Posterior cingulate gyrus (tissue), 11 donors: Measurements from ENCODE around the gene AIRE.
A peak's percentile ranks its signal among the peaks of the same experiment; 100 is the strongest.

Experiments used
- DNase-seq, 10 donors: peaks; one replicate each; pipeline versions ENCODE4 v3.0.0 to v3.0.0-alpha.2; 2020 to 2021; ENCODE audit warnings: mixed read lengths in 3 of 10
- intact Hi-C: fragments of 100-400 bp; cut with DNase I; formaldehyde crosslinking; loops from one replicate; pipeline ENCODE4 v1.15.1; 2023

AIRE gene

DNA sequence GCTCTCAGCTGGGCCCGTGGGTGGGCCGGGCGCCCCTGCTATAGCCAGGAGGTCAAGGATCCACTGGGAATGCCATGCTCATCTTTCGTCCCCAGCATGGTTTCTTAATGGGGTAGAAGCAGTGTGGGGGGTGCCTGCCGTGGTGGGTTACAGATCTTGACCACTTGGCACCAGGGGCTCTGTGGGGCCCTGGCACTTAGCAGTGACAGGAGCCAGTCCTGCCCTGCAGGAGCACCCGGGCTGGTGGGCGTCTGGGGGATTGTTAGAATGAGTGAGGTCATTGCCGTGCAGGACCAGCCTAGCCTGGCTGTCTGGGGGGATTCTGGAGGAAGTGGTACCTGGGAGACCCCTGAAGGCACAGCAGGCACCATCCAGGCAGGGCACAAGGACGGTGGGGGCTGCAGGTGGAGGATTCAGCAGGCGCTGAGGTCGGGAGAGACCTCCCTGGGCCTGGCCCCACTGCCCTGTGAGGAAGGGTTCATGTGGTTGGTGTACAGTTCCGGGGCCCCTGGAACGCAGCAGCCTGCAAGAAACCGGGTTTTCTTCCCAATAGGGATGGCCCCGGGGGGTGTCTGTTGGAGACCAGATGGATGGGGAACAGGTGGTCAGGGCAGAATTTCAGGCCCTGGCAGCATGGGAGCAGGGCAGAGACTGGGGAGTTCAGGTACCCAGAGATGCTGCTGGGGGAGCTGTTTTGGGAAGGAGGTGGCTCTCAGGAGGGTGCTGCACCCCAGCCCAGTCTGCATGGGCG is 4.8 kb downstream of the AIRE start:
- intact Hi-C loops, result no loop called here

DNA sequence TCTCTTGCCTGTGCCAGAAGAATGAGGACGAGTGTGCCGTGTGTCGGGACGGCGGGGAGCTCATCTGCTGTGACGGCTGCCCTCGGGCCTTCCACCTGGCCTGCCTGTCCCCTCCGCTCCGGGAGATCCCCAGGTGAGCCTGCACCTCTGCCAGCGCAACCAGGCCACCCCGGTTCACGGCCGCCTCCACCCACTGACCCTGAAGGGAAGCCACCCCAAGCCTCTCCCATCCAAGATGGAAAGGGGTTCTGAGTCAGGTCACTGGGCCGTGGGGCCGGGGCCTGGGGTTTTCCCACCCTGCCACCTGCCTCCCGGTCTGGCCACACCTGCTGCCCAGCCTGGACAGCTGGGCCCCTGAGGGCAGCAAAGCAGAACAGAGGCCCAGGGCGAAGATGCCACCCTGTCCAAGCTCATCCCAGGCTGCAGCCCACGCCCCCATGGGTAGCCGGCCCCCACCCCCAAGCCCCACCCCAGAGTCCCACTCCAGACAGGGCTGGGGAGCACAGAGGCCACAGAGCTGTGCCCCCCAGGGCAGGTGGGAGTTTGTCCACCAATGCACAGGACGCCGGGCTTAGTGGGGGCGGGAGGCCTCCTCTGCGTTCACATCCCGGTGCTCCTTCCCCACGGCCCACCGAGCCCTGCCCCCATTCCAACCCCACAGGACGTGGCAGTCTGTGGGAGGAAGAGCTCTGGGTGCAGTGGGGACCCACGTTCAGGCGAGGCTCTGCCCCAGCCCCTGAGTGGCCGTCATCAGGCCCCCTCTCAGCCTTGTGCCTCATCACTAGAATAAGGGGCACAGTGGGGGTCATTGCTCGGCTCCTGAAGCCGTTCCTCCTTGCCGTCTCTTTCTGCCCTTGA is 5.6 kb downstream of the AIRE start:
- DNase-seq, result peak in 1 of 10 donors; percentile 80

More for the DNA sequence above, 4.8 kb downstream of the AIRE start:
- DNase-seq, result peak in 1 of 10 donors; percentile 78

DNA sequence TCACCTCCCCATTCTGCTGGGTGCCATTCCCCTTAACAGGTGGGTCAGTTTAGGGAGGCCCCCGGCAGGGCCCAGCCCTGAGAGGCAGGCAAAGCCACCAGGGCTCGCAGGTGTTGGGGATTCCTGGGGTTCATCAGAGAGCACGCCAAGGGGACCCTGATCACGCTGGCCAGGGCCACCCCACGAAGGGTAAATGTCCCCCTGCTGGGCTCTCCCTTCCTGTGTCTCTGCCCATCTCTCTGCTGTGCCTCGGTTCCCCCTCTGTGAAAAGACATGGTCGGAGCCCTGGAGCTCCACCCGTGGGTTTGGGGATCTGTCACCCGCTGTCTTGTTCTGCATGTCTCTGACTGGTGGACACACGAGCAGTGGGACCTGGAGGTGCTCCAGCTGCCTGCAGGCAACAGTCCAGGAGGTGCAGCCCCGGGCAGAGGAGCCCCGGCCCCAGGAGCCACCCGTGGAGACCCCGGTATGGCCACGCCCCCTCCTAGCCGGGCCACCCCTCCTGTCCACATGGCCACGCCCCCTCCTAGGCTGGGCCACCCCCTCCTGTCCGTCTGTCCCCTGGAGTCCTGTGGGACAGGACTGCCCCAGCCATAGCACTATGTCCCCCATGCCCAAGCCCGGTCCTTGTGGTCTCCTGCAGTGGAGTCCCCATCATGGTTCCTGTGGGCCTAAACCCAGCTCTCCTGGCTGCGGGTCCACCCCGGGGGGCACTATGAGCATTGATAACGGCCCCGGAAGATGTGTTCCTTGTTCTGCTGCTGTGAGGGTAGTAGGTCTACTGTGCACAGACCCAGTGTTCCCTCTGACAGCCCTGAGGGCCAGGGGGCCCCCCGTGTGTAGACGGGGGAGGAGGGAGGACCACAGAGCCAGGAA is 6.5 kb downstream of the AIRE start:
- intact Hi-C loops, result no loop called here
- peak in 1 of 10 donors; percentile 84 for DNase-seq

More for the DNA sequence above, 5.6 kb downstream of the AIRE start:
- intact Hi-C loops, result no loop called here

DNA sequence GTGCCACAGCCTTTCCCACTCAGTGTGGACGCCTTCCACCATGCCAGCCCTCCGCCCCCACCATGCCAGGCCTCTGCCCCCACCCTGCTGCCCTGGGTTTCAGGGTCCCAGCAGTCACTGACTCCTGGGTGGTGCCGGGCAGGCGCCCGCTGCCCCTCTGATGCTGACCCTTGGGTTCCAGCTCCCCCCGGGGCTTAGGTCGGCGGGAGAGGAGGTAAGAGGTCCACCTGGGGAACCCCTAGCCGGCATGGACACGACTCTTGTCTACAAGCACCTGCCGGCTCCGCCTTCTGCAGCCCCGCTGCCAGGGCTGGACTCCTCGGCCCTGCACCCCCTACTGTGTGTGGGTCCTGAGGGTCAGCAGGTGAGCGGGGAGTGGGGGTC is 7.1 kb downstream of the AIRE start:
- intact Hi-C loops, result no loop called here
- DNase-seq, result peak in 1 of 10 donors; percentile 75

- intact Hi-C loops, result no loop called here
- no peak for DNase-seq
Measured at GRCh38 chr21:44293551-44294231, 8.0 kb downstream of the AIRE start.

- peak in 1 of 10 donors; percentile 45 for DNase-seq
- intact Hi-C loops, result no loop called here
Measured at GRCh38 chr21:44294391-44295162, 8.9 kb downstream of the AIRE start.

- intact Hi-C loops, result no loop called here
- DNase-seq, result no peak
Measured at GRCh38 chr21:44295163-44295573, 9.5 kb downstream of the AIRE start.

DNA sequence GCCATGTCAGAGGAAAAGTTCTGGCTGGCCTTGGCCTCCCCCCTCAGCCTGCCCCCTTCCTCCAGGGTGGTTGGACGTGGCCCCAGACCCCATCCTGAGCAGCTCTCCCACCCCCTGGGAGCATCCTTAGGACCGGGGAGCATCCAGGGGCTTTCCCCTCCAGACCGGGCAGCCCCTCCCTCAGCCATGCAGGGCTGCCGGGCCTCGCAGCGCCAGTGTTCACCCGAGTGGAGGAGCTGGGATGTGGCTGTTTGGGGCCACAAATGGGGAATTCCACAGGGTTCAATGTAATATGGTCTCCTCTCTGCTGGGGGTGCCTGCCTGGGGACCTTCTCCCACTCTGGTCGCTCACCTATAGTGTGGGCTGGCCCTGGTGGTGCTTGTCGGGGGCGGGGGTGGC is 10.0 kb downstream of the AIRE start:
- intact Hi-C loops, result no loop called here
- no peak for DNase-seq

DNA sequence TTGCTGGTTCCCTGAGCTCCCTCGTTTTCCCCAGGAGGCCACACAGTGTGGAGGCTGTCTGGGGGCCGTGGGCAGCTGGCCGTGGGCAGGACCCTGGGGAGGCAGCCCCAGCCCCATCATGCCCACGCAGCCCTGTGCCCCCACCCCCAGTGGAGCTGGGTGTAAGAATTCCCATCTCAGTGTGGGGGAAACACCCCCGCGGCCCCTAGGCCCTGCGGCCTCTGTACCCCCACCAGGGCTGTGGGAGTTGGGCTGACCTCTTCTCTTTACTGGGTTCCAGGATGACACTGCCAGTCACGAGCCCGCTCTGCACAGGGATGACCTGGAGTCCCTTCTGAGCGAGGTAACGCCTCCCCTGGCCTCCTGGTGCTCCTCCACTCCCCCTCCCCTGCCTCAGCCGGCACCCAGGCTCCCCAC is 10.4 kb downstream of the AIRE start:
- intact Hi-C loops, result no loop called here
- no peak for DNase-seq

DNA sequence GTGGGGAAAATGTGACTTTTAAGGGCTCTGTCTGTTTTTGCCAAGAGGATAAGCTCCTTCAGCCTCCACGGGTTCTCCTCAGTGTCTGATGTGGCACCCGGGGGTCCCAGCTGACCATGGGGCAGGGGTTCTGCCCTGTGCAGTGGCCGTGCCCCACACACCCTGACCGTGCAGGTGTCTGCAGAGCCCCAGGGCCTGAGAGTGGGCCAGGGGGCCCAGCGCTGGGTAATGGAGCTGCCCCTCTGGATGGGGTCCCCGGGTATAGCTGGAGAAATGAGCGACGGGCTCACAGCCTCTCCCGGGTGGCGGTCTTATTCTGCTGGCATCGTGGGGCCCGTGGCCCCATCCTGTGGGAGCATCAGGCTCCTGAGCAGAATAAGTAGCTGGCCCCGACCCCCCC is 11.2 kb downstream of the AIRE start:
- intact Hi-C loops, result no loop called here
- no peak for DNase-seq

DNA sequence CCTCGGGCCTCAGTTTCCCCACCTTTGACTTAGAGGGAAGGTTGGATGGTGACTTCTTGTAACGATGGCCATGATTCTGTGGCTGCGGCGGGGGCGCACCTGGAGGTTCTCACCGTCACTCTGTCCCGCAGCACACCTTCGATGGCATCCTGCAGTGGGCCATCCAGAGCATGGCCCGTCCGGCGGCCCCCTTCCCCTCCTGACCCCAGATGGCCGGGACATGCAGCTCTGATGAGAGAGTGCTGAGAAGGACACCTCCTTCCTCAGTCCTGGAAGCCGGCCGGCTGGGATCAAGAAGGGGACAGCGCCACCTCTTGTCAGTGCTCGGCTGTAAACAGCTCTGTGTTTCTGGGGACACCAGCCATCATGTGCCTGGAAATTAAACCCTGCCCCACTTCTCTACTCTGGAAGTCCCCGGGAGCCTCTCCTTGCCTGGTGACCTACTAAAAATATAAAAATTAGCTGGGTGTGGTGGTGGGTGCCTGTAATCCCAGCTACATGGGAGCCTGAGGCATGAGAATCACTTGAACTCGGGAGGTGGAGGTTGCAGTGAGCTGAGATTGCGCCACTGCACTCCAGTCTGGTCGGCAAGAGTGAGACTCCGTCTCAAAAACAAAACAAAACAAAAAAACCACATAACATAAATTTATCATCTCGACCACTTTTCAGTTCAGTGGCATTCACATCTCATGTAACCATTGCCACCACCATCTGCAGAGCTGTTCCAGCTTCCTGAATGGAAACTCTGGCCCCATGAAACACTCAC is 12.0 kb downstream of the AIRE start:
- intact Hi-C loops, result no loop called here

DNA sequence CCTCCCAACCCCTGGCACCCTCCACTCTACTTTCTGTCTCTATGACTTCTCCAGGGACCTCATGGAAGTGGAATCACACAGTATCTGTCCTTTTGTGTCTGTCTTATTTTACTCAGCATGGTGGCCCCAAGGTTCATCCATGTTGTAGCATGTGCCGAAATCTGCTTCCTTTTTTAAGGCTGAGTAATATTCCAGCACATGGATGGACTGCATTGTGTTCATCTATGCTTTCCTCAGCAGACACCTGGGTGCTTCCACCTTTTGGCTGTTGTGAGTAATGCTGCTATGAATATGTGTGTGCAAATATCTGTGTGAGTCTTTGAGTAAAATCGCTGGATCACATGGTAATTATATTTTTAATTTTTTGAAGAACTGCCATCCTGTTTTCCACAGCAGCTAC is 12.6 kb downstream of the AIRE start:
- no peak for DNase-seq
- intact Hi-C loops, result no loop called here

More for the DNA sequence above, 12.0 kb downstream of the AIRE start:
- peak; percentile 84 to 99 (median 90) for DNase-seq

- intact Hi-C loops, result no loop called here
- no peak for DNase-seq
Measured at GRCh38 chr21:44299085-44299457, 13.4 kb downstream of the AIRE start.

DNA sequence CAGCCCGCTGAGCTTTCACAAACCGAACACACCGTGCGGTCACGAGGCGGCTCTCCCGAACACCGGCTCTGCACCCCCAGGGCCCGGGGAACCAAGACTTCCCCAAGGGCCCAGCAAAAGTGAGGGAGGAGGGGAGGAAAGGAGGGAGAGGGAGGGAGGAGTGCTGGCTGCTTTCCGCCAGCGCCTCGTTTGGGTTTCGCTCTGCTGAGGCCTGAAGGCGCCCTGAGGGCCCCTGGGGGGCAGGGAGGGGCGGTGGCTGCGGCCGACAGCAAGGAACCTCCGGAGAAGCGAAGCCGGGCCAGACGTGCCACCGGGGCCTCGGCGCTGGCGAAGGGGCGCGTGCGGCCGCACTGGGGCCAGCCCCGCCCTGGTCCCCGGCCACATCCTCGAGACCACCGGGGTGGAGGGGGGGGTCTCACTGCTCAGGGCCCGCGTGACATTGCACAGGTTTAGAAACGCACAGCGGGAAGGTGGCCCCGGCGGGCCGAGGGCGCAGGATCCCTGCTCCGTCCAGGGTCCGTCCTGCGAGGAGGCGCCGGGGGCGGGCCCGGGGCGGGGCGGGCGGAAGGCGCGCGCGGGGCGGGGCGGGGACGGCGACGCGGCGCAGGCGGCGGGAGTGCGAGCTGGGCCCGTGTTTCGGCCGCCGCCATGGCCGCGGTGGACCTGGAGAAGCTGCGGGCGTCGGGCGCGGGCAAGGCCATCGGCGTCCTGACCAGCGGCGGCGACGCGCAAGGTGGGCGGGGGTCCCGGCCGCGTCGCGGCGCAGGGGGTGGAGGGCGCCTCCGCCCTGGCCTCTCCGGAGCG is 14.0 kb downstream of the AIRE start, which contains the start of gene PFKL:
Gene PFKL, plus strand, starts transcription at position 596 of the 804 bp plus-strand sequence. Its CDS starts 53 bp downstream, at position 649.
- intact Hi-C loops, result loop anchor here (5.0 kb wide), 1 partner anchor 38 kb away; the partner anchor contains the start of gene CFAP410
- peak in 9 of 10 donors; percentile 43 to 94 (median 61) for DNase-seq

DNA sequence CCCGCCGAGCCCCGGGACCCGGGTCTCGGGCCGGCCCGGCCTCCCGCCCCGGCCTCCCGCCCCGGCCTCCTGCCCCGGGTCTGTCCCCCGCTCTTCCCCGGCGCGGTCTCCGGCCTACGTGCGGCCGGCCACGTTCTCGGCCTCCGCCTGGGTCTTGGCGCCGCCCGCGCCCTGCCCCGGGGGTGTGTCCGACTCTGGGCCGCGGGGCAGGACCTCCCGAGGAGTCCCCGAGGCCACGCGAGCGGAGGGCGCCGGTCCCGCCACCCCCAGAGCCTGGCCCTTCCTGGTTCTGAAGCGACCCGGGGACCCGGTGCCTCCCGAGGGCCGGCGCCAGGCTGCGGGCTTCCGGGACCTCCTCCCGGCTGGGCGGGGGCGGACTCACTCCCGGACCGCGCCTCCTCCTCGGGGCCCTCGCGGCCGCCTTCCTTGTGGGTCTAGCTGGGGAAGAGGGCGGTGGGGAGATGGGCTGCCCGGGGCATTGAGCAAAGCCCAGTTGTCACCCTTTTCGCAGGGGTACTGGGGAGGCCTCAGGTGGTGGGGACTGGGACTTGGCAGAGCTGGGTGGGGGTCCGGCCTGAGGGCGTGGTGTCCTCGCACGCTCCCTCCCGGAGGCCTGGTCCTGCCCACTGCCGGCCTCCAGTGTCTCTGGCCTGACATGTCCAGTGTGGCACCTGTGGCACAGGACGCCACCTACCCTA is 14.7 kb downstream of the AIRE start:
- intact Hi-C loops, result loop anchor here (5.0 kb wide), 1 partner anchor 37 kb away; the partner anchor contains the start of gene CFAP410
- DNase-seq, result peak in 8 of 10 donors; percentile 38 to 92 (median 60)

- DNase-seq, result no peak
- intact Hi-C loops, result loop anchor here (5.0 kb wide), 1 partner anchor 36 kb away; the partner anchor contains the start of gene CFAP410
Measured at GRCh38 chr21:44301141-44301540, 15.5 kb downstream of the AIRE start.
